NCI-H2107 treated with DMSO at 0.1 percent for 48 hours (cell line): ENCODE measurements around the gene MINDY1.

Source experiments
- DNase-seq: peaks from one replicate; lab custom pipeline; 2025; ENCODE audit not compliant: unreplicated experiment; lab: John Stamatoyannopoulos, UW

The MINDY1 gene

GRCh38 chr1:150966011-150966410, 40.7 kb downstream of the MINDY1 start:
- no peak for DNase-seq

GRCh38 chr1:150965605-150966004, 41.1 kb downstream of the MINDY1 start:
- DNase-seq = no peak

- DNase-seq = no peak
Measured at GRCh38 chr1:150964164-150964489, 42.6 kb downstream of the MINDY1 start.

GRCh38 chr1:150963321-150964163, 43.2 kb downstream of the MINDY1 start:
- DNase-seq = no peak

- no peak for DNase-seq
Measured at GRCh38 chr1:150961756-150962155, 44.9 kb downstream of the MINDY1 start.

GRCh38 chr1:150960646-150961045, 46.1 kb downstream of the MINDY1 start:
- no peak for DNase-seq

- no peak for DNase-seq
Measured at GRCh38 chr1:150957666-150958065, 49.0 kb downstream of the MINDY1 start.

GRCh38 chr1:150955280-150955679, 51.4 kb downstream of the MINDY1 start:
- DNase-seq = no peak

- DNase-seq = no peak
Measured at GRCh38 chr1:150954708-150955107, 52.0 kb downstream of the MINDY1 start.
